Middle frontal gyrus (tissue), 1 donor: Measurements from ENCODE around the gene NUMA1.

Experiments used
- DNase-seq: peaks from one replicate; pipeline ENCODE4 v3.0.0-alpha.2; 2015; ENCODE audit warnings: low spot score; ENCODE audit errors: extremely low spot score

NUMA1 gene

DNA sequence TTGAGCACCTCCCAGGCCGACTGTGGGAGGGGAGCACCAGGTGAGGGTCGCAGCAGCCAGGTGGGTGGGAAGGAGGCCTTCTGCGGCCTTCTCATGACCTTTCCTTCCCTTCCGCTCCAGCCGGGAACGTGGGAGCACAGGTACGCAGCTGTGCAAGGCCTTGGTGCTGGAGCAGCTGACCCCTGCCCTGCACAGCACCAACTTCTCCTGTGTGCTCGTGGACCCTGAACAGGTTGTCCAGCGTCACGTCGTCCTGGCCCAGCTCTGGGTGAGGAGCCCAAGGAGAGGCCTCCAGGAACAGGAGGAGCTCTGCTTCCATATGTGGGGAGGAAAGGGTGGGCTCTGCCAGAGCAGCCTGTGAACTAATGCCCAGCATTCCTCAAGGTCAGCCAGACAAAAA, 79.1 kb downstream of the NUMA1 start:
- no peak for DNase-seq

DNA sequence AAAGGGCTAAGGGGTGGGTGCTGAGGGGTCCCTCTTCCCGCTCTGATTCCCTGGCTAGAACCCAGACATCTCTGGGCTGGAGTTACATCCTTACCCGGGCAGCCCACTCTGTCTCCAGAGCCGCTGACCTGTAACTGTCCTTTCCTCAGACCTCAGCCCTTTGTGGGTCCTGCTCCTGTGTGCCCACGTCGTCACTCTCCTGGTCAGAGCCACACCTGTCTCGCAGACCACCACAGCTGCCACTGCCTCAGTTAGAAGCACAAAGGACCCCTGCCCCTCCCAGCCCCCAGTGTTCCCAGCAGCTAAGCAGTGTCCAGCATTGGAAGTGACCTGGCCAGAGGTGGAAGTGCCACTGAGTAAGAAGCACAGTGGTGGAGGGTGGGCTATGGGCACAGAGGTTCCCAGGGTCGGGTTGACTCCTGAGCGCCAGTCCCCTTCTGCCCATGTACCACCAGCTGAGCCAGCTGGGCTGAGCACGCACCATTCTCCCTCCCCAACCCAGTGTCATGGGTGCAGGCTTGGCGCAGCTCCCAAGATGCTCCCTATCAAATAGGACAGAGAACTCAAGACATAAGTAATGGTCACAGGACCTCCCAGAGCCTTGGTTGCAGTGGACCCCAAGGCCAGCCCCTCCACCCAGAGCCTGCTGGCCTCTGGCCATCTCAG, 80.0 kb downstream of the NUMA1 start:
- DNase-seq: no peak

DNA sequence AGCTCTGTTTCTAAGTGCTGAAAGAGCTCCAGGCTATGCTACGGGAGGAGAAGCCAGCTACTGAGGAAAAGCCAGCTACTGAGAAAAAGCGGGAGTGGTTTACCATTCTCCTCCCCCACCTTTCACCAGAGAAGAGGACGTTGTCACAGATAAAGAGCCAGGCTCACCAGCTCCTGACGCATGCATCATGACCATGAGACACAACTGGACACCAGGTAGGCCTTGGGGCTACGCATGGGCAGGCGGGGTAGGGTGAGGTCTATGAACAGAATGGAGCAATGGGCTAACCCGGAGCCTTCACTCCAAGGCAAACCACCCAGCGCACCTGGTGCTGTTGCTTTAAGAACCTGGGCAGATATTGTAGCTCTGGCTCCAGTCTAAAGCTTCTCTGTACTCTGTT, 80.5 kb downstream of the NUMA1 start:
- no peak for DNase-seq

DNA sequence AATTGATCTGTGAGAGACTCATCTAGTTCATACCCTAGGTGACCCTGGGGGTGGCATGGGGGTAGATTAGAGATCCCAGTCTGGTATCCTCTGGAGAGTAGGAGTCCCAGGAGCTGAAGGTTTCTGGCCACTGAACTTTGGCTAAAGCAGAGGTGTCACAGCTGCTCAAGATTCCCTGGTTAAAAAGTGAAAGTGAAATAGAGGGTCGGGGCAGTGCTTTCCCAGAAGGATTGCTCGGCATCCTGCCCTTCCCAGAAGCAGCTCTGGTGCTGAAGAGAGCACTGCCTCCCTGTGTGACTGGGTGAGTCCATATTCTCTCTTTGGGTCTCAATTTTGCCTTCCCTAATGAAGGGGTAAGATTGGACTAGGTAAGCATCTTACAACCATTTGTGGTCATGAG, 81.0 kb downstream of the NUMA1 start:
- no peak for DNase-seq

DNA sequence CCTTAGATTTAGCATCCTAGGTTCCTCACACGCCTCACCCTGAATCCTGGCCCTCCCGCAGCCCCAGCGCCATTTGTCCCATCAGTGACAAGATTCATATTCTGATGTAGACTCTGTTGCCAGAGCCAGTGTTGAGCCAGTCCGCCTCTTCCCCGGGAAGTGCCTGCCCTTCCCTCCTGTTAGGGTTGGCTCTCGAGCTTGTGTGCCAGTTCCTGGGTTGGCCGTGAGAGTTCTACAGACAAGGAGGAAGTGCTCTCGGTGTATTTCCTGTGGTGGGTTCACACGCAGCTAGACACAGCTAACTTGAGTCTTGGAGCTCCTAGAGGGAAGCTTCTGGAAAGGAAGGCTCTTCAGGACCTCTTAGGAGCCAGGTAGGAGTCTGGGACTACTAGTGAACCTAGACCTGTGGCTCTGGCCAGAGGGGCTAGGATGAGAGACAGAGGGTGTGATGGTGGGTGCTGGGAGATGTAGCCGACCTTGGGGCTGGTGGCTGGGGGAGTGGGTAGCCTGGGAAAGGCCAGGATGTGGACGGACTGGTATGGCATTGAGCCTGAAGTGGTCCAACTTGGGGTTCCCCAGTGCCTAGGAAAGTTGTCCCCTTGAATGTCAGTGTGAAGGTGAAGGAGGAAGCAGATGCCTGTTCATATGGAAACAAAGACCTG, 81.6 kb downstream of the NUMA1 start, which contains the start of gene IL18BP:
Gene IL18BP, plus strand, starts transcription at position 261 of the 662 bp plus-strand sequence. CDS start 1,076 bp downstream, outside the sequence.
- no peak for DNase-seq

DNA sequence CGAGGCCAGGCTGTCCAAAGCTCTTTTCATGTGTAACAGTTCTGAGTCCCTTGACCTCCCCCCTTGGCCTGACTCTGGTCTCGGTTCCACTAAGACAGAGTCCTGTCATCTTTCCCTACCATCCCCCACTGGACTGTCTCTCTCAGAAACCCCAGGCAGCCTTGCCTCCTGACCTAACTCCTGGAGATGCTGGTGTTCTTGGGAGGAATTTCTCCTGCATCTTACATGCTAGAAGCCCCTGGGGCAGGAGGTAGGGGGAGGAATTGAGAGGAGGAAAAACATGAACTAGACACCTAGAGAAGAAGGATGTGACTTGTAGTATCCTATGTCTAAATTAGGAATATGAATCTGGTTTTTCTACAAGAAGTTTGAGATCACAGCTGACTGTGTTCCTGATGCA, 82.3 kb downstream of the NUMA1 start:
- no peak for DNase-seq

DNA sequence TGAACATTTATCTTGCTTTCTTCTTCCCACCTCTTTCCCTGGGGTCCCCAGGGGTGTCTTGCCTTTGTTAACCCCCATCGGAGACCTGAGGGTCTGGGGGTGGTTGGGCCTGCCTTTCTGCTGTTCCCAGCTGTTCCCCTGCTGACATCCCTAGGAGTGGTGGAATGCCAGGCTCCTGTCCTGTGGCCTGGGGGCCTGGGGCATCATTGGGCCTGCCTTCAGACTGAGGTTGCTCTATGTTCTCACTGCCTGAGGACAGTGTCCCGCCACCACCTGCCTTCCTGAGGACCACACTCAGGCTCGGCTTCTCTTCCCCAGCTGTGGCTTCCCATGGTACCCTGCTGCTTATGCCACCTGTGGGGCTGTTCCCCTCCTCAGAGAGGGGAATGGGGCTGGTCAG, 82.7 kb downstream of the NUMA1 start:
- DNase-seq: no peak

DNA sequence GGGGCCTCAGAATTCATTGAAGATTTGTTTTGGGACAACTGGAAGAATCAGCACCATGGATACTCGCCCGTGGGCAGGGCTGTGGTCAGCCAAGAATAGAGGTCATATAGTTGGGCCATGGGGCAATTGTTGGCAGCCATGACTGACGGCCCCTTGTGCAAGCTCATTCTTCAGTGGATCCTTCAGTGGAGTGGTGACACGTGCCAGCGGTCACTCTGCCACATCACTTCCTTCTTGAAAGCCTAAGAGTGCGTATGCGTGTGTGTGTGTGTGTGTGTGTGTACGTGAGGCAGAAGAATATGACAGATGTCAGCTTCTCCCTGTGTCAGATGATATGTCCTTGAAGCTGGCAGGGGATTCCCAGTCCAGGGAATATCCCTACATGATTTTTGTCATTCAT, 83.4 kb downstream of the NUMA1 start:
- DNase-seq: no peak

DNA sequence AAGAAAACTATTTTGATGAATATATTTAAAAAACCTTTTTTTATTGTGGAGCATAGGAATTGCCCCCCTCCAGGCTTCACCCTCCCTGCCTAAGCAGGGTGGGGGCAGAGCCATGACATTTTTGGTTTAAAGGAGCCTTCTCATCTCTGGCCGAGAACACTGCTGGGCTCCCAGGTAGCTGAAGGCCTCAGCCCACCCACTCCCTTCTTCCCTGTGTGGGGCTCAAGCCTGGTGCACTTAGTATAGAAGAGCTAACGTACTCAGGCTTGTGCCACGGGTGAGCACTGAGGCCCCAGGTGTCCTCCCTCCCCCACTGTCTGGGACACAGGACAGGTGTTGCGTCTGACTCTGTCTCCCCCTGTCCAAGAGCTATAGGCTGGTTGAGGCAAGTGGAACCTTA, 83.8 kb downstream of the NUMA1 start:
- DNase-seq: no peak

DNA sequence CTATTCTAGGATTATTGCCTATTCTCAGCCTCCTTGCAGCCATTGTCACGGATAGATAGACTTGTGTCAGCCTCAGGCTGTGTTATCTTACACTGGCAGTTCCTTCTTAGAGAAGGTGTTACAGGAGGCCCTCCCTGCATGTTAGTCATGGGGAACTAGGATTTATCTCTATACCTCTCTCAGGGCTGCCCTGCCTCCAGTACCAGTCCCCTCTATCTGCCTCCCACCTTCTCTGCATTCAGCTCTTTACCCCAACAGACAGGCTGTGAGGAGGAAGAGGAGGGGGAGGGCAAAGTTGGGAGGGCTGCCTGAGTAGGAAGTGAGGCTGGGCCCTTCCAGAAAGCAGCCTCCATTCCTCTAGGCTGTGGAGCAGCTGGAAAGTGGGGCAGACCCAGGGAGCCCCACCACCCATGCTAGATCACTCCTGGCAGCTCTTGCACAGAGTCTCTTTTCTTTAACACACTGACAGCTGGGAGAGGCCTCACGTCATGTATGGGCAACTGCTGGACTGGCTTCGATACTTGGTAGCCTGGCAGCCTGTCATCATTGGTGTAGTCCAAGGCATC, 84.5 kb downstream of the NUMA1 start:
- DNase-seq: no peak

DNA sequence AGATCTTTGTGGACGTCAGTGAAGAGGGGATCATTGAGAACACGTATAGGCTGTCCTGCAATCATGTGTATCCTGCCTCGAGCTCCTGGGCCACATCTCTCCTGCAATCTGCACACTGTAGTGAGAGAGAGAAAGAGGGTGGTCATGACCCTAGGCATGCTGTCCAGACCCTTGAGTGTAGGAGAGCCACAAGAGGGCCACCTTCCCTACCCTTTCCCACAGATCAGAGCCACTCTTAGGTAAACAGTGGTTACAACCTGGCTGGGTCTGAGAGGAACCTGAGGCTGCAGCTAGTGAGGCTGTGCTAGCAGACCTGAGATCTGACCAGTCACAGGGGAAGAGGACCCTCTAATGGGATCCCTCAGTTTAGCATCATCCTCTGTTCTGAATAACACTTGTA, 85.6 kb downstream of the NUMA1 start:
- no peak for DNase-seq

DNA sequence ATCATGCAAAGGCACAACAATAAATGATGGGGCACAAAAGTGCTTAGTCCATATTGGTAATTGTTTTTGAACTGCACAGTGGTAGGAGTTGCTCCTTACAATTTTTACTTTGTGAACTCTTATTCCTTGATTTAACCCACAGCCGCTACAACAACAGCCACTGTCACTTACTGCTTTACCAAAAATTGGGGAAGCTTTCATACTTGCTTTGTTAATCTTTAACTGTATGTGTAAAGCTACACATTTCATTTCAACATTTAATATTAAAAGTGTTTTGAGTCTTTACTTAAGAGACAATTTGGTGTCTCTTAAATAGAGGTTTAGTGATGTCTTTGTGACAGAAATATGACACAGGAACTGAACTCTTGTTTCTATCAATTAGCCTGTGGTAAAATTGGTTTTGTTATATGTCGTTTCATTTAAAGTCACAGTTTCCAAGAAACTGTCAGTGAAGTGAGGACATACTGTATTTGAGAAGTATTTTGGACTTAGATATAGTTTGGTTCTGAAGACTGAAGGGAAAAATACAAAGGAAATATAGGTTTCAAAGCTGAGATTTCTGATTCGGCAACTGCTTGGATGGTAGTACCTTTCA, 88.1 kb downstream of the NUMA1 start:
- no peak for DNase-seq

DNA sequence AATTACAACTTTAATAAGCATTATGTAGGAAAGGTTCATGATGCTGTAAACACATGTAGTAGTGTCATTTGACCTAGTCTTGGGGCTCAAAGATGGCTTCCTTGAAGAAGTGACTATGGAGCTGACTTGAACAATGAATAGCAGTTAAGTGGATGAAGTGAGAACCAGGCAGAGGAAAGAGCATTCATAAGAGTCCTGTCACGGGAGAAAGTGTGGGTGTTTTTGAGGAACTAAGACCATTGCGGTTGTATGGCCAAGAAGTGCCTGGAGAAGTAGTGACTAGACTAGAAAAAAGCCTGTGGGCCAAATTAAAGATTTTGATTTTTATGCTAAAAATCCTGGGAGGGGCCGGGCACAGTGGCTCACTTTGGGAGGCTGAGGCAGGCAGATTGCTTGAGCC, 88.8 kb downstream of the NUMA1 start:
- DNase-seq: no peak

DNA sequence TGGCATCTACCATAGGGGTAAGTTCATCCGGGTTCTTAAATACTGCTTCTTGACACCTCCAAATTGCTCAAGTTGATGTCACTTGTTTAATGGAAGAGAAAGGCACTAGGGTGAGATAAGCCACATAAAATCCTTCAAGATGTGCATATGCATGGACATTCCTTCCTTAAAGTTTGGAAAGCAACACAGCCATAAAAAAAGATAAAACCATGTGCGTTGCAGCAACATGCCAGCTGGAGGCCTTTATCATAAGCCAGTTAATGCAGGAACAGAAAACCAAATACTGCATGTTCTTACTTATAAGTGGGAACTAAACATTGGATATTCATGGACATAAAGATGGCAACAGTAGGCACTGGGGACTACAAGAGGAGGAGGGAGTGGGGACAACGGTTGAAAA, 89.6 kb downstream of the NUMA1 start:
- DNase-seq: no peak

DNA sequence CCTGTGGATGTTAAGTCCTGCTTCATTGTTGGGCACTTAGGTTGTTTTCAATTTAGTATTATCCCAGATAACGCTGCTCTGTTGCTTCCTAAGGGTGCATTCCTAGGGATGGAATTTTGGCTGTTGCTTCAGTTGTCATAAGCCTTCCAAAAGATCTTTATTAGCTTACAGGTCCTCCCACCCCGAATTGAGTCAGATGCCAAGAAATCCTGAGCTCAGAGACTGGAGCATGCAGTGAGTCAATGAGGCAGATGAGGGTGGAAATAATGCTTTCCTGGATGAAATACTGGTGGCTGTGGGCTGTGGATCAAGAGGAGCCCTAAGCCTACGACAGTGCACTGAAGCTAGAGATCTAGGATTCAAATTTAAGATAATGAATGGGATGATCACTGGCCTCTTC, 92.3 kb downstream of the NUMA1 start:
- DNase-seq: no peak

DNA sequence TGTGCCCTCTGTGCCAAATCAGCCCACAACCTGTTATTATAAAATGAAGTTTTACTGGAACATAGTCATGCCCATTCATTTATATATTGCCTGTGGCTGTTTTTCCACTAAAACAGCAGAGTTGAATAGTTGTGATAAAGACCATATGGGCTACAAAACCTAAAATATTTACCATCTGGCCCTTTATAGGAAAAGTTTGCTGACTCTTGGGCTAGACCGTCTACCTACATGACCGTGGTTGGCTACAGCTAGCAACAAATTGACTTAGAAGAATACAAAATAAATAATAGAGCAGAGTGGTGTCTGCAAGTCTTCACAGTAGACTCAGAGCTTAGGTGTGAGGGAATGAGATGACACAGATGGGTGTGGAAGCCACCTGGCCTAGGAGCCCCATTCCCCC, 92.8 kb downstream of the NUMA1 start:
- DNase-seq: no peak

DNA sequence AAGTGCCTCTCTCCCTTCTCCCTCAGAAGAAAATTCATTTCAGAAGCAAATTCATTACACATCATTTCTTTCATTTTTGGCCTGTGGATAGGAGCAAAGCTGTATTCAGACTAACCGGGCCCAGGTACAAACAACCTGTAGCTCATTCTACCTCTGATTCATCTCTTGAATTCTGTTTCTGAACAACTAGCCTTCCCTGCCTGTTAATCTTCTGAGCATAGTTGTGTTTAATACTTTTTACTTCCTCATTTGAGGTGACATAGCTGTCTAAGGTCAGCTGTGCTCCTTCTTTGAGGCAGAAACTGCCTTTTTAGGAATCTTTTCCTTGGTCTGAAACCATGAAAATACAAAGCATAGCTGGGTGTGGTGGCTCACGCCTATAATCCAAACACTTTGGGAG, 94.2 kb downstream of the NUMA1 start:
- DNase-seq: no peak

DNA sequence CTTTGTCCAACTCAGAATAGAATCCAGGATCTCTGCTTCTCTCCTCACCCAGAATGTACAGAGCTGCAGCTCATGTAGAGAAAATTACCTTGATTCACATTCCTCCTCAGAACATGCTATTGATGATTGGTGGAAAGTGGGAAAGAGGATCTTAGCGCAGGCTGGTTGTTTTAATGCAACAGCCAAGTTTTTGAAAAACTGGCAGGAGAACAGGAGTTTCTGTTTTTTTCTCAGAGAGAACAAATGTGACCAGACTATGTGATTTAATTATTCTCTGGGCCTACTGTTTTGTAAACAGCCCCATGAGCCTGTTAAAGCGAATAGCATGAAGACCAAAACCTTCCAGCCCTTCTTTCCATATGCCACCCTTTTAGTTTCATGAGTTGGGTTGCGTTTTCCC, 100.7 kb downstream of the NUMA1 start:
- no peak for DNase-seq

DNA sequence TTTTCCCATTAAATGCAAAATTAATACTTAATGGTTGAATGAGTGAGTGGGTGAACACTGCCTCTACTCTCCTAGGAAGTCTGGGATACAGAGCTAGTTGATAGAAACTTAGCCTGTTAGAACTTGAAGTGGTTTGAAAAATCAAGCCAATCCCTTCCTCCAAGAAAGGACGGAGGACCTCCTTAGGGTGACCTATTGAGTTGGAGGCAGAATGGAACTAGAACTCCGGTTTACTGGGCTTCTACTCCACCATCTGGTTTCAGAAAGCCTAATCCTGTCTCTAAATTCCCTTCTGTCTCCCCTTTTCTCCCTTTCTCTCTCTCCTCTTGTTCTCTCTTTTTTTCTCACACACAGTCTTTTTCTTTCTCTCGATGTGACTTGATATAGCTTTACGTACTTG, 101.2 kb downstream of the NUMA1 start:
- DNase-seq: no peak

DNA sequence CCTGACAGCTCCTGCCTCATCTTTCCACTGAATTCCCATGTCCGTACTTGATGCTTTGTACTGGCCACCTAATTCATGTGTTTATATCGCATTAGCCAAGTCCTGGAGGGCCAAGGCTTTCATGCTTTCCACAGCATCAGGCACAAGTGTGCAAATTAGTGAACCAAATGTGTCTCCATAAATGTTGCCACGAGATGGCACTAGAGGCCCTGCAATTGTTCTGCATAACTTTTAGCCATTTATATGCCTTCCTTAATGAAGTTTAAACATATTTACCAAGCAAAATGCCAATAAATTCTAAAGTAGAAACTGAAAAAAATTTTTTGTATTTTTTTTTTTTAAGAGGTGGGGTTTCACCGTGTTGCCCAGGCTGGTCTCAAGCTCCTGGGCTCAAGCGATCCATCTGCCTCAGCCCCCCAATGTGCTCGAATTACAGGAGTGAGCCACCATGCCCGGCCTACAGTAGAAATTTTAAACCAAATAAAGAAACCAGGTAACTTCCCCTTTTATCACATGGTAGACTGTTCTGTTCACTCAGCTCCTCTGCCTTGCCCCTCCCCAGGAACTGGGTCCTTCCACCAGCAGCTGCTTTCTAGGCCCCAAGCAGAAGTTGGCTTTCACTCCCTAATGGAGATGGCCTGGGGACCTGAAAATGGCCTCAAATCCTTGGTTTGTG, 102.5 kb downstream of the NUMA1 start:
- peak; percentile 64 for DNase-seq

DNA sequence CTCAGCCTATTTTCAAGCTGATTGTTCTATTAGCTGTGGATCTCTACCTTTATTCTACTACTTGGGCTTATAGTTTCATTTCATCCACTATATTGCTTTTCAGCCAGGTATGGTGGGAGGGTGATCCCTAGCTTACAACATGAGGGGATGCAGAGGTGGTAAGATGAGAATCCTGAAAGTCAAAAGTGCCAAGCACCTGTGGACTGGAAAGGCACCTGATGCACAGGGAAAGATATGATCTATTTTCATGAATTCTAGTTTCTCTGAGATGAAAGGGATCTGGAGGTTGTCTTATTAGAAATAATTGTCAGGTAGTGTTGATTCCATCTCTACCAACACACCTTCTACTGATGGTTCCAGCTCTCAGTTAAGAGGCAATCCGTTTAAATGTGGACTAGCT, 103.3 kb downstream of the NUMA1 start:
- DNase-seq: no peak

DNA sequence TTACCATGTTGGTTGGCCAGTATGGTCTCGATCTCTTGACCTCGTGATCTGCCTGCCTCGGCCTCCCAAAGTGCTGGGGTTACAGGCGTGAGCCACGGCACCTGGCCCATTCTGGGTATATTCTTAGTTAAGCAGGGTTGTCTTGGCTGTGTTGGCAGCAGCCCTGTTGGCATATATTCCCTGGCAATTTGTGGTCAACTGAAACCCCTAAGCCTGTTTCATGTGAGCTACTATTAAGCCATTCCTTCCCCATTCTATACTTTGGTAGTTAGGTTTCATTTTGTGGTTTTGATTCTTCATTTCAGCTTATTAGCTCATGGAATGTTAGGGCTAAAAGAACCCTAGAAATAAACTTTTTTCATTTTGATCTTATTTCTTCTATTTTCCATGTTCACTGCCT, 103.8 kb downstream of the NUMA1 start:
- no peak for DNase-seq
